Memory B cell (primary cell): ENCODE results near the gene TP63.

ENCODE experiments used
- ATAC-seq: fragments of 150-1000 bp; cut with Tn5 transposase; 2 replicates; pipeline ENCODE4 v1.10.0; 2021; ENCODE audit warnings: low read depth, mild to moderate bottlenecking, moderate library complexity
- DNase-seq, 2 donors: peaks; one replicate each; pipeline ENCODE4 v3.0.0; 2022; ENCODE audit warnings: low spot score in 2 of 2
- H3K27ac Mint-ChIP-seq: one replicate; pipeline ENCODE4 v1.8.0; 2022; ENCODE audit warnings: mild to moderate bottlenecking, moderate library complexity, mixed read lengths
- H3K27me3 Mint-ChIP-seq: one replicate; pipeline ENCODE4 v1.8.0; 2022; ENCODE audit warnings: mixed read lengths
- H3K36me3 Mint-ChIP-seq: one replicate; pipeline ENCODE4 v1.8.0; 2022; ENCODE audit warnings: mild to moderate bottlenecking, mixed read lengths
- H3K4me1 Mint-ChIP-seq: one replicate; pipeline ENCODE4 v1.8.0; 2022; ENCODE audit warnings: mixed read lengths
- H3K4me3 Mint-ChIP-seq: one replicate; pipeline ENCODE4 v1.8.0; 2022; ENCODE audit warnings: mild to moderate bottlenecking, moderate library complexity, mixed read lengths
- H3K9me3 Mint-ChIP-seq: one replicate; pipeline ENCODE4 v1.8.0; 2022; ENCODE audit warnings: mixed read lengths

TP63 gene

GRCh38 chr3:189941125-189941524, 309.9 kb downstream of the TP63 start:
- no peak for ATAC-seq
- H3K27me3 Mint-ChIP-seq, result peaks cover 1% of the 10 kb centered on the region
- no peak overlapping the region for H3K27ac Mint-ChIP-seq
- no peak for DNase-seq
- no peaks in the 10 kb centered on the region for H3K36me3 Mint-ChIP-seq
- H3K4me3 Mint-ChIP-seq, result no peak overlapping the region
- no peaks in the 10 kb centered on the region for H3K4me1 Mint-ChIP-seq
- H3K9me3 Mint-ChIP-seq, result no peaks in the 10 kb centered on the region

GRCh38 chr3:189941679-189942078, 310.5 kb downstream of the TP63 start:
- H3K36me3 Mint-ChIP-seq, result no peaks in the 10 kb centered on the region
- H3K27me3 Mint-ChIP-seq, result peaks cover 1% of the 10 kb centered on the region
- ATAC-seq (no peak), DNase-seq (no peak)
- H3K4me3 Mint-ChIP-seq, result no peak overlapping the region
- H3K27ac Mint-ChIP-seq, result no peak overlapping the region
- no peaks in the 10 kb centered on the region for H3K4me1 Mint-ChIP-seq
- H3K9me3 Mint-ChIP-seq, result no peaks in the 10 kb centered on the region

GRCh38 chr3:189942948-189943347, 311.8 kb downstream of the TP63 start:
- ATAC-seq, result no peak
- Mint-ChIP-seq H3K4me3 (no peak overlapping the region), H3K27me3 (peaks cover 1% of the 10 kb centered on the region), H3K36me3 (no peaks in the 10 kb centered on the region), H3K4me1 (no peaks in the 10 kb centered on the region), H3K27ac (no peak overlapping the region), H3K9me3 (no peaks in the 10 kb centered on the region)
- no peak for DNase-seq

- Mint-ChIP-seq H3K27ac (no peak overlapping the region), H3K36me3 (no peaks in the 10 kb centered on the region), H3K9me3 (no peaks in the 10 kb centered on the region), H3K4me1 (peaks cover 5% of the 10 kb centered on the region), H3K4me3 (no peak overlapping the region), H3K27me3 (peaks cover 4% of the 10 kb centered on the region)
- ATAC-seq (no peak), DNase-seq (no peak)
Measured at GRCh38 chr3:189944285-189945145, 313.3 kb downstream of the TP63 start.

- ATAC-seq (no peak), DNase-seq (no peak)
- Mint-ChIP-seq H3K36me3 (no peaks in the 10 kb centered on the region), H3K4me3 (no peak overlapping the region), H3K9me3 (no peaks in the 10 kb centered on the region), H3K4me1 (peaks cover 5% of the 10 kb centered on the region), H3K27me3 (peaks cover 3% of the 10 kb centered on the region), H3K27ac (no peak overlapping the region)
Measured at GRCh38 chr3:189945935-189946709, 314.9 kb downstream of the TP63 start.
